Measurements from ENCODE around the gene PARD3B. TPM values are rescaled to one million over a fixed set of nuclear protein-coding genes. Genes with fewer than 3 reads are reported as not detected.

PARD3B gene
- total RNA-seq, 1 donor from 2014 or later, result 28.0 TPM

DNA sequence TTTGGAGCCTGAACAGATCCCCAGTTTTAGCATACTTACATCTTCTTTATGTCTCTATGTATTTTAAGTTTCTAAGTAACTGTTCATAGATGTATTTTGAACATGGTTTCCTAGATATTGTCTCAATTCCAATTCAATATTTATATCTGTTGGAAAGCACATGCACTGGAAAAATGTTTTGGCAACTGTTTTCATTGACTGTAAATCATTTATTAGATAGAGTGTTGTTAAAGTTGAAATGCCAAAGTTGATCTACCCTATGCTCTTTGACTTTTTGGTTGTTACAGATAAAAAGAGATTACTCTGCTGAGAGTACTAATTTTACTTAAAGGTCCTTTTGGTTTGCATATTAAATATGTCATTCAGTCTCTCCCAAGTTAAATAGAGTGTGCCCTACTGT, 792.0 kb downstream of the PARD3B start:
- no peak for DNase-seq (ENCODE audit: low spot score)

DNA sequence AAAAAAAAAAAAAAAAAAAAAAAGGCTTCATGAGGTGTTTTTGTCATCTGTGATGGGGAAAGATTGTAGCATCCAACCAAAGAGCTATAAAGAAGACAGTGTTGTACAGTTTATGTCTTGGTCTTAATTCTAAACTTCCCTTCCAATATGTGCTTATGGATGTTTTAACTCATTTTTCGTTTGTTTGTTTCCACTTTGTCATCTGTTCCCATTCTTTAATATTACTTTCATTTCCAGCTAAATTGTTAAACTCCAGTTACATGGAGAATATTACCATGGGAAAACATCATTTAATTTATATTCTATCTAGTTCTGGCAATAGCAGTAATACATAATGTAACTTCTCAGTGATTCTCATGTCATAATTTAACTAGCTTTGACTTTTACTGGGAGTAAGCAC, 792.9 kb downstream of the PARD3B start:
- no peak for DNase-seq (ENCODE audit: low spot score)

DNA sequence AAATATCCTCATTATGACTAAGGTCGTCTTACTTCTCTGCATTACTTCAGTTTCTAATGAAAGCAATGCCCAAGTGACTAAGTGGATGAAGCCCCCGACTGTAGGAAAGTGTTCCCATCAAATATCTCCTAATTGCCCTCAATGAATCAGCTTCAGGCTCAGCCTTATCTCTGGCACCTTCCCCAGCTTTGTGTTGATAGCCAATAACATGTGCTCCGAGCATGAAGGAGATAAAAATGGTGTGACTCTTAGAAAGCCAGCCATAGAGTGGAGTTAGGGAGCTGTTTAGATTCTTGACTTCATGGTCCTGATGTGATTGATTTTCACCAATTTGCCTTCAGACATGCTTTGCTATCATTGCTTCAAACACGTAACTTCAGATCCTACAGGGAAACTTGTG, 797.8 kb downstream of the PARD3B start:
- no peak for DNase-seq (ENCODE audit: low spot score)

DNA sequence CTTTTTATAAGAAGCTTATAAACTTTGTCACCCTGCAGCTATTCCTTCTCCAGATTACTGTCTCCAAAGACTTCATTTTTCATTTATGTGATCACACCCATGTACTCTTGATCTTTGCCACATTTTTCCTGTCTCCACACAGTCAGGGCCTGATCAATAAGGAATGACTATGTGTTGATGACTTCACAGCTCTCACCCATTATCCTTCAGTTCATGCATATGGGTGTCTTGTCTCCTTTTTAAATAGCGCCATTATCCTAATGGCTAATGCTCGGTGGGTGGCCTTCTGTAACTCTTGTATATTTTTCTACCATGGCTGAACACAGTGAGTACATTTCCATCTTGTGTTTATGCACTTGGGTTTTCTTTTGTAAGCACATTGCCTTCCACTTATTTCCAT, 801.4 kb downstream of the PARD3B start:
- no peak for DNase-seq (ENCODE audit: low spot score)

DNA sequence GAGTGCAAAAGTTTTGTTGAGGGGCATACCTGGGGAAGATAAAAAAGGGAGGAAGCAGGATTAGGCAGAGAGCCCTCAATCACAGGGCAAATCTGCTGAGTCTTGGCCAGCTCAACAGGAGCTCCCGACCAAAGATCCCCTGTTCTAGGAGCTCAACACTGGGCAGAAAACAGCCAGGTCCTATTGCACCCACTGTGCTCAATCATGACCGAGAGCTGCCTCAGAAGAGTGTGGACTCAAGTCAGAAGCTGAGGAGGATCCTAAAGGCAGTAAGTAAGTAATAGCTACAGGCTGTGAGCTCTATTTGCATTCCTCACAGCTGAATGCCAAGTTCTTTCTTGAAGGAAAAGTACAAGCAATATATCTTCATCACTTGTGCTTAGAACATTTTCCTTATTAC, 802.6 kb downstream of the PARD3B start:
- no peak for DNase-seq (ENCODE audit: low spot score)

DNA sequence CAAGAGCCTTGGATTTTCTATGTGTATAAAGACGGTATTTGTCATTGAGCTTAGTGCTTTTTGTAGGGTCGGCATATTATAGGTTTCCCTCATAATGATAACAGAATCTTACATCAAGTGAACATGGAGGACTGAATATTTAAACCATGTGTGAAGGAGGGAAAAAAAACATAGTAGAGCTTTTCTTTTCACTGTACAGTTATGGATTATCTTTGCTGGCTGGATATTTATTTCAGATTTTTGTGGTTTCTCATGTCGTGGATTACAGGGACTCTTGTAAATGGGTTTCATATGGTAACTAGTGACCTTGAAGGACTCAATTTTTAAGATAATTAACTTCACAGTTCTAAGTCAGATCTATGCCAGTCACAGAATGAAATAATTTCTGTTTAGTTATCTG, 806.8 kb downstream of the PARD3B start:
- DNase-seq (ENCODE audit: low spot score), result no peak

DNA sequence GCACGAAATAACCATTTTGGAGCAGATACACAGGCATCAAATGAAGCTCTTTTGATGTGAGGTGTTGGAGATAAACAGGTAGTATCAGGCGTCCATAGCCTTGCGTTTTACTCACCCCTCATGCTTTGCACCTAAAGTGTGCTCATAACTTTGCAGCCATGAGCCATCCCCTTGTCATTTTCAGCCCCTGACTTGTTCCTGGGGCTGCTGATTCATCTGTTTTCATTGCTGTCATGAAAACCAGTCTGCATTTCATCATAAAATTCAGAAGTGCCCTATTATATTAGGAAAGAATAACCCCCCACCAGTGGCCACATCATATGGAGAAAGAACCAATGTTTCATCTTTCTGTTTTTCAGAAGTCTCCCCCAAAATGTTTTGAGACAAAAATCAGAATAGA, 807.3 kb downstream of the PARD3B start:
- no peak for DNase-seq (ENCODE audit: low spot score)

DNA sequence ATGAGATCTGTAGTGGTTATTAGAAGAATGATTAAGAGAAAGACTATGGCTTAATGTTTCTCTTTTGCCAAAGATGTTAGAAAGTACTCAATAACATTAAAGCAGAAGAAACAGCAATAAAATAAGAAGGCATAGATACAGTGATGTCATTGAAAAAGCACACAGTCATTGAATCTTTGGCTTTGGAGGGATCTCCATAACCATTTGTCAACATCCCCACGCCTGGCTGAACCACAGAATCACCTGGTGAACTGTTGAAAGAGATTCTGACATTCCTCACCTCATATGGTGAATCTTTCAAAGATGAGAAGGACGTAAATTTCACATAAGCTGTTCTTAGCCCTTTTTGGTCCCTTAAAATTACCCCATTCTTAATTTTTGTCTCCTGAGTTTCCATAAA, 812.5 kb downstream of the PARD3B start:
- DNase-seq (ENCODE audit: low spot score), result no peak

DNA sequence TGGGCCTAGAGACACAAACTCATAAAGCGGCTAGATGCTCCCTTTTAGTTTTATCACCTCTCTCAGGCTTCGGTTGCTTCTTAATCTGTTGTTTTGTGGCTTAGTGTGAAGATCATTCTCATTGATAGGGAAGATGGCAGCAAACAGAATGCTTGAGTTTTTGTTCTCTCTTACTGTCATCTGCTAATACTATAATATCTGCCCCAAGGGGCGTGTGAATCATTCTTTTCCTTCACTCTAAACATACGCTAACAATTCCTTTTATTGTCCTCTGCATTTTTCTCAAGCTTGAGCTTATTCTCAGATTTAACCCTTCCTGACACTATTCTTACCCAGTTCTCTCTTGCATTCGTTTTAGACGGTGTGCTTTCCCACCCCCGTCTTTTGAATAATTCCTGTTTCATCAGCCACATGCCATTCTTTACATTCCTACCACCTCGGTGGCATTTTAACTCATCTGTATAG, 813.1 kb downstream of the PARD3B start:
- no peak for DNase-seq (ENCODE audit: low spot score)

DNA sequence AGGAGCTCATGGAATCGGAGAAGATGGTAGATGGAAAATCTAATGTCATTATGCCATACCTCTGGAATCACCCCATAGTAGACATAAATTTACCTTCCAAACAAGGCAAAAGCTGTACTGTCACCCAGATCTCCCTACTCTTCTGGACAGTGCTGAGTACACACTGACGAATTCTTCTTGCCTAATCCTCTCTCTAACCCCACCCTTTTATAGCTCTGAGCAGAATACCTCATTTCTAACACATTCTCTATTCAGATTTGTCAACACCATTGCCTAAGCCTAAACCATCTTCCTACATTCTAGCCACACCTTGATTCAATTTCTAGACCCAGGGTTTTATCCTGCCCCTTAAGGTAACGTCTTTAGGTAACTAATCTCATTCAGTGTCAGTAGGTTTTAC, 816.0 kb downstream of the PARD3B start:
- DNase-seq (ENCODE audit: low spot score), result no peak

DNA sequence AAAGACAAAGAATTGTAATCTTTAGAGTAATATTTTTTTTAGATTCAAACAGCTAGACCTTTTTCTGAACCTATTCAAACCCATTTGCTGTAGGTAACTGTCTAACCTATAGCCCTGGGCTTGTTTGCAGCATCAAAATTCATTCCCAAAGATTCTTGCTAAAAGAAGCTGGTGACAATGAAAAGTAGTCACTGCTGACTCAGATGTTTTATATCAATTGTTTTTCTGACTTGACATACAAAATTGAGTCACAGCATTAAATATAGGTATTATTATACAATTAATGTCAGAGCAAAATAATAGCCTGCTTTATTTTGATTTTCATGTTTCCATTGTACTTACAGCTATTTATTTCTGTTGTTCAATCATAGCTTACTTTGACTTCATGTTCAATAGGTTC, 816.7 kb downstream of the PARD3B start:
- no peak for DNase-seq (ENCODE audit: low spot score)

DNA sequence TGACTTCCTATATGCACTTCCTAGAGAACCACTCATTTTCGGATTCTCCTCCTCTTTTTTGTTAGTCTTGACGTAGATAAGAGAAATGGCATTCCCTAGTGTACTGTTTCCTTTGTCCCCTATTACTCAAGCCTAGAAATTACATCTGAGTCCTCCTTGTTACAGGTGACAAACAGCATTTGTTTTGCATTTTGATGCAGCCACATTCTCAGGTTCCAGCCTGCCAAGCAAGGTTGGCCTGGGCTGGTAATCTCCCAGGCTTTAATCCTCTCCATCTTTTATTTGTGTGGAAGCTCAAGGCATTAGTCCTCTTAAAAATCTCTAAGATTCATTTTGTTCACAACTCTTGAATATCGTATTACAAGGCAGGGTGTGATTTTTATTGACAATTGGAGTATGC, 819.0 kb downstream of the PARD3B start:
- DNase-seq (ENCODE audit: low spot score), result no peak

DNA sequence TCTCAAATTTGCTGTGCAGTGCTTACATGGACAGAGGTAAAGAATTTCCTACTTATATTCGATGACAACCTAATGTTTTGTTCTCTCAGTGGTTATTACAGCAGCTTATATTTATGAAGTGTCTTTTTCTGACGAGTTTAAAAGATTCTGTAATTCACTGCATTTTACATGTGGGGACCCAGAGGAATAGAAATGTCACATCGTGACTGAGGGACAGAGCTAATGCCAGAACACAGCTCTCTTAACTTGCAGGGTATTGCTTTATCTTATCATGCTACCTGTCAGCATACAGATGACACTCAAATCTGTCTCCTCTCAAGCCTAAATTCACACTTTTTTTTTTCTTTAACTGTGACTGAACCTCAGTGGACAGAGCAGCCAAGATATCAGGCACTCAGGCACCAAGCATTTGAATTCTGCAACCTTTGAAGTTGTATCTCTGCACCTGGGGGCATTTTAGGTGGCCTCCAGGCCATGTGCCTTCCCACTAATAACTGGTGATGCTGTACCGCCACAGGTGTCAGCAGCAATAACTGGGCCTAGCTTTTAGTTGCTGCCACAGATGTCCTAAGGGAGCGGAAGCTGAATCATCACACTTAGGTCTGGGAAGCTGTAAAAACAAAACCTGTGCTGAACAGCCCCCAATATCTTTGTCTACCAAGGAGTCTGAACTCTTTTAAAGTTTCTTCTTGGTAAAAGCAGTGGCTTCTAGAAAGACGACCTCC, 821.2 kb downstream of the PARD3B start:
- DNase-seq (ENCODE audit: low spot score), result no peak

DNA sequence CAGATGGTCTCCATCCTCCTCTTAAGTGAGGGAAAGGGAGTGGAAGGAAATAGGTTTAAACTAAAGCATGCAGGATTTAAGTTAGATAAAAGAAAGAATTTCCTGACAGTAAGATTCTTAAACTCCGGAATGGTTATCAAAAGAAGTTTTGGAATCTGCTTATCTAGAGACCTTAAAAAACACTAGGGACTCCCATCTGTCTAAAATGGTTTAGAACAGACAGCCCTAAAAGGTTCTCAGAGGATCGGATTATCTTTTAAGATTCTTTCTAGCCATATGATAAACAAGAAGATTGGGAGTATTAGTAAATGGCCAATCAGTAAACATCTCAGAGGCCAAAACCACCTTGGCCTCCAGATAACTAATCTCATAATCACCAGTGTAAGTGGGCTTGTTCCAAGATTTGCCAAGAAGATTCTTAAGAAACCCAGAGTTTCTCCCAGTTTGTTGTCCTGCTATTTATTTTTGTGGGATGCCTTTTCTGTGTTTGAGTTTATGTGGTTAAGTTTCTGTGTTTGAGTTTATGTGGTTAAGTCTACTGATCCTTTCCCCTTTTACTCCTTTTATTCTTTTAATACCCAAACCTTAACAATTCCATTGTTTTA, 822.2 kb downstream of the PARD3B start:
- no peak for DNase-seq (ENCODE audit: low spot score)

DNA sequence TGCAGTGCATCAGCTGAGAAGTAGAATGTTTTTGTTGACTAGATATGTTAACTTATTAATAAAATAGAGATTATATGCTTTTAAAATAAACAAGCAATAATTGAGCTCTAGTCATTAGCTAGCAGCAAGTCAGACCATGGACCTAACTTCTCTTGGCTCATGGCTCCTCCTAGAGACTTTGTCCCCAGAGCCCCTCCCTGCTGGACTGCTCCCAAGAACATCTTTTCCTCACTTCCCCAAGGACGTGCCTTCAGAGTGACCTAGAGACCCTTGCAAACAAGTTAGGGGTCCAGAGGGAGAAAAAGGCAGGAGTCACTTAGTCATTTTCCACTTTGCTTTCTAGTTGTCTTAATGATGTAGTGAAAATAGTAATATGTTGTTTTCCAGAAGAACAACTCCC, 824.5 kb downstream of the PARD3B start:
- DNase-seq (ENCODE audit: low spot score), result no peak

DNA sequence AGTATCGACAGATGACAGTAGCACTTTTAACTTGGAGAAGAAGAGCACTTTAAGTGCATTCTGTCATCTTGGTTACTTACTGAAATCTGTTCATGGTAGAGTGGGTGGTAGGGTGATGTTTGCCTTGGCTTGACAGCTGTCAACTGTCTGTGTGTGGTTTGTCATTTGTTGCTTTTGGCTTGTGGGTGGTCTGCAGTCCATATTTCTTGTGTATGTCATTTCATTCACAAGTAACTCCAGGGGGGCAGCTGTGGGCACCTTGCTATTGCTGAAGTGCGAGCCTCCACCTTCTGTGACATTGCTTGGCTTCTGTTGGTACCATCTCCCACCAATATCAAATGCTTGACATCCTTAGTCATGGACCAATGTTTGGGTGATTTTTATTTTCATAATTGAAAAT, 825.5 kb downstream of the PARD3B start:
- no peak for DNase-seq (ENCODE audit: low spot score)

DNA sequence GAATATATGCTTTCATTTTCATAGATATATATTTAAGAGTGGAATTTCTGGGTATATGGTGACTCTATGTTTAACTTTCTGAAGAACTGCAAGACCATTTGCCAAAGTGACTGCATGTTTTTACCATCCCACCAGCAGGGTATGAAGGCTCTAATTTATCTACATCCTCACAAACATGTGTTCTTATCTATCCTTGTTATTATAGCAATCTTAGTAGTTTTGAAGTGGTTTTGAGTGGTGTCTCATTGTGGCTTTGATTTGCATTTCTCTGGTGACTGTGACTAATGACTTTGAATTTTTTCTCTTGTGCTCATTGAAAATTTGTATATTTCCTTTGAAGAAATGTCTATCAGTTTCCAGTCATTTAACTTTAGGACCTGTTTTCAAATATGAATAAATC, 826.9 kb downstream of the PARD3B start:
- no peak for DNase-seq (ENCODE audit: low spot score)

DNA sequence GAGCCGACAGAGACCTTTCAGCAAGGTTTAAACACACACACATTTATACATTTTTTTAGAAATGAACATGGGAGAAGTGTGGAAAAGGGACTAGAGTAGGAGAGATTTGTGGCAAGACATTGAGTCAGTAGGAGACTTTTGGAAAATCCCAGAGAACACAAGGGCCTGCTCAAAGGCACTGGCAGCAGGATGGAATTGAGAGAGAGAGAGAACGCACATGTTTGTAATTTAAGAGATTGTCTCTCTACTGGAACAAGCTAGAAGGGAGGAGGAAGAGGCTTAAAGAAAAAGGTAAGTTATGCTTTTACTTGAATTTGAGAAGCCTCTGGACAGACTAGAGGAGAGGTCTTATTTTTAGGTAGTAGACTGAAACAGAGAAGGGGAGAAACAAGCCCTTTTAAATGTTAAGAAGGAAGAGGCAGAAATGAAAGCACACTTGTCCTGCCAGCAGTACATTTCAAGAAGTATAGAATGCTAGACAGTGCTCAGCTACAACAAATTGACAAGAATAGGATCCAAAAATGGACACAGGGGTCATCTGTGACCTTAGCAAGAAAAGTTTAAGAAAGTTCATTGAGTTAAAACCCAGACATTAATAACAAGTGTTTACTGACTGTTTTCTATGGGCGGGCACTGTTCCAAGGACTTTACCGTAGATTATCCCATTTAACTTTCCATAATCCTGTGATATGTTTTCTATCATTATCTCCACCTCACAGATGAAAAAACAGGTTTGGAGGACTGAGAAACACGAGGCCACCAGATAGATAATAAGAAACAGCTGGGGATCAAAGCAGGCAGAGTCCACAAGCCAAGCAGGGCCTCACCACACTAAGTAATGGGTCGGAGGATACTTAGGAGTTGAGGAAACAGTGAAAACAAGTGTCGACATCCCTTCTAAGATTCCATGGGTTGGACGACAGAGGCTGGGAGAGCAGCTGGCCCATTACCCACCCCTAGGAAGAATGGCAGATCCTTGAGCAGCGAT, 830.5 kb downstream of the PARD3B start:
- DNase-seq (ENCODE audit: low spot score), result no peak

DNA sequence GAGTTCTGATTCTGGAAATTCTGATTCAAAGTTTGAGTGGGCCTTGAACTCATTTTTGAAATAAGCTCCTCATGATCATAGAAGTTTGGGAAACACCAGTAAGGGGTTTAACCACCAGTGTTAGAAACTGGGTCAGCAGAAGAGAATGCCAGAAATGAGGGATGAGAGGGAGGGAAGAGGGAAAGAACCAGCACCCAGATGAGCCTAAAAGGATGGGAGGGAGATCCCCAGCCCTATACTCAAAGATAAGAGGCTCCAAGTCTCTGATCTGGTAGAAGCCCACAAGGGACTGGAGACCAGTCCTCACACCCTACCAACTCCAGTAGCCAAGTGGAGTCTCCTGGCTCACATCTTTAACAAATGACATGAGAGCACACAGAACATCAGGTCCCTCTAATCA, 832.0 kb downstream of the PARD3B start:
- no peak for DNase-seq (ENCODE audit: low spot score)

DNA sequence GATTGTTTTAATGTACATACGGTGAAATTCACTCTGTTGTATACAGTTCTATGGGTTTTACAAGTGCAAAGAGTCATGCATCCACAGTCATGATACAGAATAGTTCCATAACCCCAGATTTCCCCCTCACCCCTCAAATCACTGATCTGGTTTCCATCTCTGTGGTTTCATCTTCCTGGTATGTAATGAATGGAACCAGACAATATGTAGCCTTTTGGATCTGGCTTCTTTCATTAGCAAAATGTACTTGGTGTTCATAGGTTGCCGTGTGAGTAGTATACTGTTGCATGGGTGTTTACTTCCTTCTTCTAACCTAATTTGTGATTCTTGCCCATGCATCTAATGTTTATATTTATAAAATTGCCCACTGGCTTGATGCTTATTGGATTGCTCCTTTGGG, 838.3 kb downstream of the PARD3B start:
- DNase-seq (ENCODE audit: low spot score), result no peak

DNA sequence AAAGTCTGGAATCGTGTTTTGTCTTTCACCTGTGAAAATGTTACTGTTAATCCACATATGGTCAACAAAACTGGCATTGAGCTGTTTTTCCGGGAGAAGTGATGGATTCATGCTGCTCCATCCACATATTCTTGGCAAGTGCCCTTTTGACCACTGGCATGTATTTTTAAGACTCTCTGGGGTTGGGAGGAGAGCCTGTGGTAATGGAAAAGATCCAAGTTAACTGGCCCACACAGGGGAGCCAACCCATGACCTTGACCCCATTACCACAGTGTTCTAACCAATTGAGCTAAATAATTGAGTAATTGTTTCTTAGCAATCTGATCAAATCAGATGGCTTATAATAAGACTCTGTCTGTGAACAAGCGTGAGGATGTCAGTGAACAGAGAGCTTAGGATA, 840.8 kb downstream of the PARD3B start:
- DNase-seq (ENCODE audit: low spot score), result no peak

DNA sequence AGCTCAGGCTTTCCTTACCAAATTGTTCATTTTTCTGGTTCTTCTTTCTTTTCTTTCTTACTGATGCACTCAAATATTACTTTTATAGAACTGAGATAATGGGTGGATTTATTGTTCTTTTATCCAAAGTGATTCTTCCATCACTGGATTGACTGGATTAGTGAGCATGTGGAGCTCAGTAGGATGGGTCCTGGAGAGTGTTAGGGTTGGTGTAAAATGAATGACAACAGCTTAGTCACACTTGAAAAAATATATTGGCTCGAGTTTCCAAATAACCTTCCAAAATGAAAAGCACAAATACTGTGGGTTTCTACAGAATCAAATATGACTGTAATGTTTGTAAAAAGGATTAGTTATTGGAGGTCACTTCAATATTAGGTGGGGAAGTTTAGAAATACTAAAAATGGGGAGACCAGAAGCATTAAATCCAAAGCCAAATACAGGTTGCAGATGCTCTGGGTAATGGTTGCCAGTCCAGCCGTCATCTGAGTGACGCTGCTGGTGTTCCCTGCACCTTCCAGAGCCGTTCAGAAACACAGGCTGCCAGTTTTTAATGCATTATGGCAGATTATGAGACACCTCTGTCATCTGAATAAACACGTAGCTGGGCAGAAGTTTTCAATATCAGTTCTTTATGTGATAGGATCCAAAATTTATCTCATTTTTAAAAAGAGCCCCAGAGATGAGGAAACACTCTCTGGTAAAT, 842.2 kb downstream of the PARD3B start:
- DNase-seq (ENCODE audit: low spot score), result no peak

Measured in mucosa of gallbladder (tissue), 1 donor.